HEK293 (cell line): ENCODE measurements around the gene SYNJ1.

Experiments used
- CTCF ChIA-PET: fragments of 350-600 bp; formaldehyde crosslinking; extraction: SDS; loops from one replicate; lab custom pipeline; 2021; ENCODE audit warnings: antibody characterized with exemption; lab: Yijun Ruan, JAX
- POLR2A ChIA-PET: fragments of 300-600 bp; formaldehyde crosslinking; extraction: SDS; loops from one replicate; lab custom pipeline; 2020; ENCODE audit warnings: antibody characterized with exemption, inconsistent platforms; lab: Yijun Ruan, JAX
- H3K27ac ChIP-seq: fragments of 200-500 bp; sonication (Bioruptor generic); 2 replicates; pipeline ENCODE4 v1.5.1; 2014; ENCODE audit warnings: low read depth, low read length, control low read depth, inconsistent platforms; ENCODE audit errors: extremely low read depth
- H3K36me3 ChIP-seq, 2 experiments: fragments of 200-500 bp in 1 of 2; sonication (Bioruptor generic) in 1 of 2; 1 replicate in 1 of 2; 2 replicates in 1 of 2; pipeline ENCODE4 v1.5.1; 2014 to 2017; ENCODE audit warnings: inconsistent platforms in 2 of 2, low read length in 2 of 2; ENCODE audit not compliant: control insufficient read depth in 2 of 2, insufficient read depth in 1 of 2
- H3K4me1 ChIP-seq: fragments of 200-500 bp; sonication (Bioruptor generic); 2 replicates; pipeline ENCODE4 v1.5.1; 2014; ENCODE audit warnings: mild to moderate bottlenecking, low read length, inconsistent platforms; ENCODE audit not compliant: control insufficient read depth, insufficient read depth
- H3K4me3 ChIP-seq: 2 replicates; pipeline ENCODE4 v1.5.1; 2011; ENCODE audit warnings: low read depth, mild to moderate bottlenecking, control low read depth, low read length, moderate library complexity
- H3K9me3 ChIP-seq: fragments of 200-500 bp; sonication (Bioruptor generic); 2 replicates; pipeline ENCODE4 v1.5.1; 2014; ENCODE audit warnings: low read depth, low read length, inconsistent platforms; ENCODE audit not compliant: control insufficient read depth, insufficient read depth
- GLI4 ChIP-seq: fragments of 450-650 bp; formaldehyde crosslinking; IDR thresholded peaks from 2 replicates; pipeline ENCODE4 v1.5.1; 2016; ENCODE audit warnings: missing biosample characterization, missing genetic modification characterization
- GLIS2 ChIP-seq: fragments of 450-650 bp; formaldehyde crosslinking; IDR thresholded peaks from 2 replicates; pipeline ENCODE4 v1.5.1; 2016; ENCODE audit warnings: missing biosample characterization, missing genetic modification characterization
- KLF10 ChIP-seq: fragments of 450-650 bp; IDR thresholded peaks from 2 replicates; pipeline ENCODE4 v1.5.1; 2018; ENCODE audit warnings: missing biosample characterization, mild to moderate bottlenecking, missing genetic modification characterization
- KLF8 ChIP-seq: fragments of 450-650 bp; formaldehyde crosslinking; IDR thresholded peaks from 2 replicates; pipeline ENCODE4 v1.5.1; 2016; ENCODE audit warnings: missing biosample characterization, missing genetic modification characterization
- PRDM6 ChIP-seq: fragments of 450-650 bp; formaldehyde crosslinking; IDR thresholded peaks from 2 replicates; pipeline ENCODE4 v1.5.1; 2017; ENCODE audit warnings: missing biosample characterization, missing genetic modification characterization
- ZBTB17 ChIP-seq: fragments of 450-650 bp; formaldehyde crosslinking; IDR thresholded peaks from 2 replicates; pipeline ENCODE4 v1.5.1; 2016; ENCODE audit warnings: missing biosample characterization, missing genetic modification characterization
- ZBTB21 ChIP-seq: fragments of 450-650 bp; formaldehyde crosslinking; IDR thresholded peaks from 2 replicates; pipeline ENCODE4 v1.5.1; 2017; ENCODE audit warnings: missing biosample characterization, missing genetic modification characterization
- ZNF10 ChIP-seq: fragments of 450-650 bp; formaldehyde crosslinking; IDR thresholded peaks from 2 replicates; pipeline ENCODE4 v1.5.1; 2017; ENCODE audit warnings: missing biosample characterization, missing genetic modification characterization
- ZNF155 ChIP-seq: fragments of 450-650 bp; formaldehyde crosslinking; IDR thresholded peaks from 2 replicates; pipeline ENCODE4 v1.5.1; 2016; ENCODE audit warnings: missing biosample characterization, missing genetic modification characterization
- ZNF16 ChIP-seq: fragments of 450-650 bp; formaldehyde crosslinking; IDR thresholded peaks from 2 replicates; pipeline ENCODE4 v1.5.1; 2016; ENCODE audit warnings: low read depth, missing biosample characterization, missing genetic modification characterization
- ZNF169 ChIP-seq: fragments of 450-650 bp; formaldehyde crosslinking; IDR thresholded peaks from 2 replicates; pipeline ENCODE4 v1.5.1; 2016; ENCODE audit warnings: missing biosample characterization, missing genetic modification characterization
- ZNF175 ChIP-seq: fragments of 450-650 bp; formaldehyde crosslinking; IDR thresholded peaks from 2 replicates; pipeline ENCODE4 v1.5.1; 2016; ENCODE audit warnings: missing biosample characterization, missing genetic modification characterization
- ZNF211 ChIP-seq: fragments of 450-650 bp; formaldehyde crosslinking; IDR thresholded peaks from 2 replicates; pipeline ENCODE4 v1.5.1; 2016; ENCODE audit warnings: low read depth, missing biosample characterization, missing genetic modification characterization
- ZNF239 ChIP-seq: fragments of 450-650 bp; formaldehyde crosslinking; IDR thresholded peaks from 2 replicates; pipeline ENCODE4 v1.5.1; 2016; ENCODE audit warnings: missing biosample characterization, missing genetic modification characterization
- ZNF311 ChIP-seq: fragments of 450-650 bp; formaldehyde crosslinking; IDR thresholded peaks from 2 replicates; pipeline ENCODE4 v1.5.1; 2017; ENCODE audit warnings: missing biosample characterization, missing genetic modification characterization, borderline replicate concordance
- ZNF48 ChIP-seq: fragments of 450-650 bp; formaldehyde crosslinking; IDR thresholded peaks from 2 replicates; pipeline ENCODE4 v1.5.1; 2016; ENCODE audit warnings: missing biosample characterization, missing genetic modification characterization
- ZNF600 ChIP-seq: fragments of 450-650 bp; formaldehyde crosslinking; IDR thresholded peaks from 2 replicates; pipeline ENCODE4 v1.5.1; 2016; ENCODE audit warnings: missing biosample characterization, missing genetic modification characterization
- ZNF639 ChIP-seq: fragments of 450-650 bp; formaldehyde crosslinking; IDR thresholded peaks from 2 replicates; pipeline ENCODE4 v1.5.1; 2016; ENCODE audit warnings: missing biosample characterization, missing genetic modification characterization
- ZNF701 ChIP-seq: fragments of 450-650 bp; formaldehyde crosslinking; IDR thresholded peaks from 2 replicates; pipeline ENCODE4 v1.5.1; 2016; ENCODE audit warnings: missing biosample characterization, missing genetic modification characterization
- ZNF704 ChIP-seq: fragments of 450-650 bp; formaldehyde crosslinking; IDR thresholded peaks from 2 replicates; pipeline ENCODE4 v1.5.1; 2016; ENCODE audit warnings: missing biosample characterization, missing genetic modification characterization
- ZNF707 ChIP-seq: fragments of 450-650 bp; formaldehyde crosslinking; IDR thresholded peaks from 2 replicates; pipeline ENCODE4 v1.5.1; 2016; ENCODE audit warnings: missing biosample characterization, missing genetic modification characterization
- ZNF747 ChIP-seq: fragments of 450-650 bp; formaldehyde crosslinking; IDR thresholded peaks from 2 replicates; pipeline ENCODE4 v1.5.1; 2016; ENCODE audit warnings: missing biosample characterization, missing genetic modification characterization
- ZNF776 ChIP-seq: fragments of 450-650 bp; formaldehyde crosslinking; IDR thresholded peaks from 2 replicates; pipeline ENCODE4 v1.5.0; 2017; ENCODE audit warnings: missing biosample characterization, missing genetic modification characterization, borderline replicate concordance
- ZSCAN30 ChIP-seq: fragments of 450-650 bp; IDR thresholded peaks from 2 replicates; pipeline ENCODE4 v1.5.1; 2018; ENCODE audit warnings: missing biosample characterization, mild to moderate bottlenecking, missing genetic modification characterization, moderate library complexity
- ZXDB ChIP-seq: fragments of 450-650 bp; formaldehyde crosslinking; IDR thresholded peaks from 2 replicates; pipeline ENCODE4 v1.5.1; 2016; ENCODE audit warnings: missing biosample characterization, missing genetic modification characterization
- TF ChIP-seq, protein P1 (sequence below): fragments of 450-650 bp; formaldehyde crosslinking; IDR thresholded peaks from 2 replicates; pipeline ENCODE4 v1.5.1; 2017; ENCODE audit warnings: missing biosample characterization, missing genetic modification characterization
- TF ChIP-seq, protein P2 (sequence below): fragments of 450-650 bp; formaldehyde crosslinking; IDR thresholded peaks from 2 replicates; pipeline ENCODE4 v1.5.1; 2016; ENCODE audit warnings: missing biosample characterization, missing genetic modification characterization
- TF ChIP-seq, protein P3 (sequence below): fragments of 450-650 bp; formaldehyde crosslinking; IDR thresholded peaks from 2 replicates; pipeline ENCODE4 v1.5.1; 2016; ENCODE audit warnings: missing biosample characterization, missing genetic modification characterization

SYNJ1 gene

DNA sequence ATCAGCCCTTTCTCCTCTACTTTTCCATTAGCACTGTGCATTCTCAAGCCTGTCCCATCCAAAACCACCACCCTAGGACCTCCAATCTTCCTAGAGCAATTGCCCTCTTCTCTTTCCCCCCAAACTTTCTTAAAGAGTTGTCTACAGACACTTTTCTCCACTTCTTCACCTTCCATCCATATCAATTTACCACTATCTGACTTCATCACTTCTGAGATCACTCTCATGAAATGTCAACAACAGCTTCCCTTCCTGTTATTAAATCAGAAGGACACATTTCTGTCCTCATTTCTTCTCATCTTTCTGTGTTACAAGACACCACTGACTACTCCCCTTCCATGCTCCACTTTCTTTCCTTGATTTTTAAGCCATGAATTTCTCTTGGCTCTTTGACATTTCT, 79.6 kb downstream of the SYNJ1 start (continued):
- TF ChIP-seq PRDM6 (tag by site-specific recombination) = no peak
- TF ChIP-seq GLIS2 (tag by site-specific recombination) = no peak
- peak; percentile 54; the same call in 1 of the 2 replicates for TF ChIP-seq ZBTB21
- TF ChIP-seq ZNF10 (tag by site-specific recombination) = no peak
- TF ChIP-seq, protein P1, sequence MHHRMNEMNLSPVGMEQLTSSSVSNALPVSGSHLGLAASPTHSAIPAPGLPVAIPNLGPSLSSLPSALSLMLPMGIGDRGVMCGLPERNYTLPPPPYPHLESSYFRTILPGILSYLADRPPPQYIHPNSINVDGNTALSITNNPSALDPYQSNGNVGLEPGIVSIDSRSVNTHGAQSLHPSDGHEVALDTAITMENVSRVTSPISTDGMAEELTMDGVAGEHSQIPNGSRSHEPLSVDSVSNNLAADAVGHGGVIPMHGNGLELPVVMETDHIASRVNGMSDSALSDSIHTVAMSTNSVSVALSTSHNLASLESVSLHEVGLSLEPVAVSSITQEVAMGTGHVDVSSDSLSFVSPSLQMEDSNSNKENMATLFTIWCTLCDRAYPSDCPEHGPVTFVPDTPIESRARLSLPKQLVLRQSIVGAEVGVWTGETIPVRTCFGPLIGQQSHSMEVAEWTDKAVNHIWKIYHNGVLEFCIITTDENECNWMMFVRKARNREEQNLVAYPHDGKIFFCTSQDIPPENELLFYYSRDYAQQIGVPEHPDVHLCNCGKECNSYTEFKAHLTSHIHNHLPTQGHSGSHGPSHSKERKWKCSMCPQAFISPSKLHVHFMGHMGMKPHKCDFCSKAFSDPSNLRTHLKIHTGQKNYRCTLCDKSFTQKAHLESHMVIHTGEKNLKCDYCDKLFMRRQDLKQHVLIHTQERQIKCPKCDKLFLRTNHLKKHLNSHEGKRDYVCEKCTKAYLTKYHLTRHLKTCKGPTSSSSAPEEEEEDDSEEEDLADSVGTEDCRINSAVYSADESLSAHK = no peak
- TF ChIP-seq ZNF701 (tag by site-specific recombination) = no peak
- TF ChIP-seq ZNF48 = 0 out of 2 replicates have a peak, but pooled peaks have one; percentile 53
- TF ChIP-seq, protein P2, sequence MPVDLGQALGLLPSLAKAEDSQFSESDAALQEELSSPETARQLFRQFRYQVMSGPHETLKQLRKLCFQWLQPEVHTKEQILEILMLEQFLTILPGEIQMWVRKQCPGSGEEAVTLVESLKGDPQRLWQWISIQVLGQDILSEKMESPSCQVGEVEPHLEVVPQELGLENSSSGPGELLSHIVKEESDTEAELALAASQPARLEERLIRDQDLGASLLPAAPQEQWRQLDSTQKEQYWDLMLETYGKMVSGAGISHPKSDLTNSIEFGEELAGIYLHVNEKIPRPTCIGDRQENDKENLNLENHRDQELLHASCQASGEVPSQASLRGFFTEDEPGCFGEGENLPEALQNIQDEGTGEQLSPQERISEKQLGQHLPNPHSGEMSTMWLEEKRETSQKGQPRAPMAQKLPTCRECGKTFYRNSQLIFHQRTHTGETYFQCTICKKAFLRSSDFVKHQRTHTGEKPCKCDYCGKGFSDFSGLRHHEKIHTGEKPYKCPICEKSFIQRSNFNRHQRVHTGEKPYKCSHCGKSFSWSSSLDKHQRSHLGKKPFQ = no peak
- peak; percentile 44; the same call in 1 of the 2 replicates for TF ChIP-seq ZBTB17
- no peak for TF ChIP-seq ZNF155
- peak; percentile 45; the same call in 1 of the 2 replicates for TF ChIP-seq ZNF600 (tag by site-specific recombination)
- peak; percentile 84 for TF ChIP-seq ZNF639 (tag by site-specific recombination)
- peak; percentile 32; the same call in 1 of the 2 replicates for TF ChIP-seq KLF8 (tag by site-specific recombination)
- TF ChIP-seq, protein P3, sequence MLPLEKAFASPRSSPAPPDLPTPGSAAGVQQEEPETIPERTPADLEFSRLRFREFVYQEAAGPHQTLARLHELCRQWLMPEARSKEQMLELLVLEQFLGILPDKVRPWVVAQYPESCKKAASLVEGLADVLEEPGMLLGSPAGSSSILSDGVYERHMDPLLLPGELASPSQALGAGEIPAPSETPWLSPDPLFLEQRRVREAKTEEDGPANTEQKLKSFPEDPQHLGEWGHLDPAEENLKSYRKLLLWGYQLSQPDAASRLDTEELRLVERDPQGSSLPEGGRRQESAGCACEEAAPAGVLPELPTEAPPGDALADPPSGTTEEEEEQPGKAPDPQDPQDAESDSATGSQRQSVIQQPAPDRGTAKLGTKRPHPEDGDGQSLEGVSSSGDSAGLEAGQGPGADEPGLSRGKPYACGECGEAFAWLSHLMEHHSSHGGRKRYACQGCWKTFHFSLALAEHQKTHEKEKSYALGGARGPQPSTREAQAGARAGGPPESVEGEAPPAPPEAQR (tag by site-specific recombination) = no peak
- TF ChIP-seq, all 188 proteins: peak for 12

DNA sequence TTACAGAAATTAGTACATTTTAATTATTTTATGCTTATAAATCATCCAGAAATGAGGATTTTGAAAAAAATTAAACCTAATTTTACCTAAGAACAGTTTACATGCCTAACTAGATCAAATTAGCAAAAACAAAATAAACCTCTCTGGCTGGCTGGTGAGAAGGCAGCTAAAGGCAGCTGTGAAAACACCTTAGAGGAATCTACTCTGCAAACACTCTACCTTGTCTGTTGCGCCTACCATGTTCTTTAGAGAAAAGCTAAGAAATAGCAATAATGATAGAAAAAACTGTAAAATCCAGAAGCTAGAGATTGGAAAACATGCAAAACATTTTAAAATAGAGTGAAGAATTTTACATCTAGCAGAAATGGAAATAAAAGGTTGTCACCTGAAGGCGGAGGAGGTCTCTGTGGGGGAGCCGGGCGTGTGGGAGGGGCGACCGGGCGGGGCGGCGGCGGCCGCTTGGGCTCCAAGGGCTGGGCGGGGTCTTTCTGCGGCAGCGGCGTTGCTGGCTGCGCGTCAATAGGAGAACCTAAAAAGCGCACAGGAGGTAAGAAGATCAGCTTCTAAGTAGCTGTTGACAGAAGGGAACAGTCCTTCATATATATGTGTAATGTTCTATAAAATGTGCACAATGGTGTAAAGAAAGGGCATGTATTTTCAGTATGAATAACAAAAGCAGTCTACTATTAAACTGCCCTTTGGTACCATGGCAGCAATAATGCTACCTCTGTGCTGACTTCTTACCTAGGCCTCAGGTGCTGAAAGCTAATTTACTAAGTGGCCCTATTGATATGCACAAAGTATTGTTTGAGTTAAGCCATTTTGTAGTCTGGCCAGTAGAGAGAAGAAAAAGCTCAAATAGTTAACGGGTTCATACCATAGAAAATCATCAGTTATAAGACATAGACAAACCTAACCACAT, 82.3 kb downstream of the SYNJ1 start:
- ChIA-PET POLR2A (interaction anchor here (1.1 kb wide), 1 partner anchor 126 kb away, joined by 3 read pairs; the partner anchor contains the start of gene PAXBP1), CTCF (interaction anchor here (0.9 kb wide), 1 partner anchor 216 kb away, joined by 5 read pairs; no protein-coding TSS in a partner anchor)
- Histone ChIP-seq H3K36me3 (peaks cover 20 to 22% of the 10 kb centered on the region in 2 experiments), H3K4me1 (no peaks in the 10 kb centered on the region), H3K4me3 (no peak overlapping the region), H3K27ac (no peak overlapping the region), H3K9me3 (no peaks in the 10 kb centered on the region)
- TF ChIP-seq GLI4 (no peak), ZNF239 (tag by site-specific recombination) (no peak), ZNF16 (tag by site-specific recombination) (no peak), ZNF747 (no peak), ZNF175 (no peak), KLF10 (tag by site-specific recombination) (no peak), ZNF776 (tag by site-specific recombination) (no peak), ZNF211 (no peak), ZNF707 (no peak), ZSCAN30 (tag by site-specific recombination) (no peak), ZNF169 (tag by site-specific recombination) (no peak), ZNF704 (tag by site-specific recombination) (no peak), ZXDB (tag by site-specific recombination) (no peak), ZNF311 (no peak)
